GM21723 (cell line): ENCODE data around the gene FCRLA.

Experiments
- ATAC-seq: cut with Tn5 transposase; IDR thresholded peaks from one replicate; pipeline ENCODE4 v1.9.1; 2021; ENCODE audit warnings: mild to moderate bottlenecking, moderate library complexity; ENCODE audit not compliant: unreplicated experiment

The FCRLA gene

GRCh38 chr1:161730050-161730564 is 23.1 kb downstream of the FCRLA start:
- ATAC-seq, result no peak

- ATAC-seq, result no peak
Observed at GRCh38 chr1:161731241-161731640, 24.2 kb downstream of the FCRLA start.

- no peak for ATAC-seq
Observed at GRCh38 chr1:161731981-161732718, 25.1 kb downstream of the FCRLA start.

- ATAC-seq, result no peak
Observed at GRCh38 chr1:161733526-161733925, 26.5 kb downstream of the FCRLA start.

GRCh38 chr1:161735837-161736236 is 28.8 kb downstream of the FCRLA start:
- ATAC-seq, result no peak

GRCh38 chr1:161736335-161736969 is 29.4 kb downstream of the FCRLA start:
- no peak for ATAC-seq

- no peak for ATAC-seq
Observed at GRCh38 chr1:161737625-161738024, 30.6 kb downstream of the FCRLA start.

GRCh38 chr1:161738627-161739287 is 31.7 kb downstream of the FCRLA start:
- peak; percentile 64 for ATAC-seq

GRCh38 chr1:161739865-161740566 is 33.0 kb downstream of the FCRLA start:
- no peak for ATAC-seq

- no peak for ATAC-seq
Observed at GRCh38 chr1:161740921-161741320, 33.9 kb downstream of the FCRLA start.

GRCh38 chr1:161743231-161743630 is 36.2 kb downstream of the FCRLA start:
- no peak for ATAC-seq

GRCh38 chr1:161747801-161748200 is 40.8 kb downstream of the FCRLA start:
- ATAC-seq, result no peak

- peak; percentile 97 for ATAC-seq
Observed at GRCh38 chr1:161749509-161750407, 42.7 kb downstream of the FCRLA start, which contains the start of gene DUSP12. Gene DUSP12, plus strand, starts transcription at chr1:161749786. Its CDS starts 16 bp downstream, at chr1:161749802.

GRCh38 chr1:161763522-161764098 is 56.6 kb downstream of the FCRLA start:
- no peak for ATAC-seq
